Uterus (tissue), 4 donors: ENCODE measurements around the gene HSPB7. TPM values are rescaled to one million over a fixed set of nuclear protein-coding genes. Genes with fewer than 3 reads are reported as not detected.
A peak's percentile ranks its signal among the peaks of the same experiment; 100 is the strongest.
"Not testable (repeated sequence)": the region's sequence is repeated elsewhere in the genome, so short reads cannot be mapped to it uniquely, and the experiment has no call there.

ENCODE experiments used
- DNase-seq, 2 donors: peaks; one replicate each; pipeline ENCODE4 v3.0.0-alpha.2; 2019 to 2020
- H3K27ac ChIP-seq, 2 donors: fragments of 200-600 bp; sonication (generic); 1 replicate in 1 of 2; 2 replicates in 1 of 2; pipeline ENCODE4 v1.5.1; 2016 to 2018
- H3K27me3 ChIP-seq, 2 donors: fragments of 200-600 bp; sonication (generic); one replicate each; pipeline ENCODE4 v1.5.1; 2018 to 2019; ENCODE audit warnings: control low read depth in 1 of 2
- H3K36me3 ChIP-seq, 2 donors: fragments of 200-600 bp; sonication (generic); one replicate each; pipeline ENCODE4 v1.5.1; 2019; ENCODE audit warnings: control low read depth in 1 of 2
- H3K4me1 ChIP-seq, 2 donors: fragments of 200-600 bp; sonication (generic); one replicate each; pipeline ENCODE4 v1.5.1; 2018 to 2019; ENCODE audit warnings: control low read depth in 1 of 2
- H3K4me3 ChIP-seq, 2 donors: fragments of 200-600 bp; sonication (generic); 1 replicate in 1 of 2; 2 replicates in 1 of 2; pipeline ENCODE4 v1.5.1; 2018 to 2019; ENCODE audit warnings: mild to moderate bottlenecking in 1 of 2
- H3K9me3 ChIP-seq, 2 donors: fragments of 200-600 bp; sonication (generic); one replicate each; pipeline ENCODE4 v1.5.1; 2019; ENCODE audit warnings: control low read depth in 1 of 2
- POLR2A ChIP-seq, 2 donors: fragments of 450-650 bp; IDR thresholded peaks; one replicate each; pipeline ENCODE4 v1.6.1; 2016; ENCODE audit warnings: antibody characterized with exemption in 2 of 2, mild to moderate bottlenecking in 1 of 2, moderate library complexity in 1 of 2
- intact Hi-C: fragments of 100-400 bp; cut with DNase I; formaldehyde crosslinking; loops from one replicate; pipeline ENCODE4 v1.15.1; 2023; ENCODE audit warnings: low total_unique reads
- total RNA-seq, 4 donors: library from RNA; depleted of rRNA in 3 of 4; stranded (reverse); fragments of >200 nt in 3 of 4; gene quantifications; one replicate each; pipeline versions ENCODE4 v1.1.0 to v1.2.4, GENCODE V29; 2014 to 2023
- TF ChIP-seq, protein P1 (sequence below), 4 experiments: fragments of 200-600 bp in 2 of 4; fragments of 450-650 bp in 2 of 4; sonication (generic) in 2 of 4; IDR thresholded peaks; one replicate each; pipeline ENCODE4 v1.5.1; 2016 to 2019; ENCODE audit warnings: antibody characterized with exemption in 4 of 4, mild to moderate bottlenecking in 2 of 4, moderate library complexity in 1 of 4
- donor health status: DM: yes; HTN: yes; CAD: no.

HSPB7 gene
- total RNA-seq, 4 donors from 2014 or later: 8.7 to 283 (median 22.6) TPM

DNA sequence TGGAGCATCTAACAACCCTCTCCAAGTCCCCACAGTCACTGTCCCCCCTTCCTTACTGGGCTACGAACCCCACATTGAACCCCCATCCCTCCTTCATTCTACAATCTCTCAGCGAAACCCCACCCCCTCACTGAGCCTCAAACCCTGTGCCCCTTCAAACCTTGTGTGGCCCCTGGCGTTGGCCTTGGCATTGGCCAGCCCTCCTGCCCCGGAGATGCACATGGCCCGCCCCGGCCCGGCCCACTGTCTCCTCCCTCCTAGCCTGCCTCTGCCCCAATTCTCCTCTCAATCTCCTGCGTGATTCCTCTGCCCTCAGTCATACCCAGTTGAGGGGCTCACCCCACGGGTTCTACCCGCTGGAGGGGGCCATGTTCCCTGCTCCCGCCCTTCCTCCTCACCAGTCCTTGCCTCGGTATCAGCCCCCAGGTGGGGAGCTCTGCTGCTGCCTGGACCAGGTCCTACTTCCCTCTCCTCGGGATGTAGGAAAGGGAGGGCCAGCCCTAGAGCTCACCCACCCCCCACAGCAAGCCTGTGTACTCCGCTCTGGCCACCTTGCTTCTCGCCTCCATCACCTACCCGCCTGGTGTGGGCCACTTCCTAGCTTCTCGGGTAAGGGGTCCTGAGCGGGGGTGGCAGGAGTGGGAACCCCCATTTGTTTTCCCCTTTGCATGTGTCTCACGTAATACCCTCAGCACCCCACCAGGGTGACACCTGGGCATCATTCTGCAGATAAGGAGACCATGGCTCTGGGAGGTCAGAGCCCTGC is 10.6 kb upstream of the HSPB7 start:
- Histone ChIP-seq H3K9me3 (no peaks in the 10 kb centered on the region), H3K27me3 (no peaks in the 10 kb centered on the region), H3K4me3 (no peak overlapping the region), H3K4me1 (peaks cover 5 to 6% of the 10 kb centered on the region in 2 donors), H3K27ac (no peak overlapping the region), H3K36me3 (no peaks in the 10 kb centered on the region)
- TF ChIP-seq POLR2A (IDR thresholded peaks at IDR 0.05): no peak
- TF ChIP-seq, protein P1, sequence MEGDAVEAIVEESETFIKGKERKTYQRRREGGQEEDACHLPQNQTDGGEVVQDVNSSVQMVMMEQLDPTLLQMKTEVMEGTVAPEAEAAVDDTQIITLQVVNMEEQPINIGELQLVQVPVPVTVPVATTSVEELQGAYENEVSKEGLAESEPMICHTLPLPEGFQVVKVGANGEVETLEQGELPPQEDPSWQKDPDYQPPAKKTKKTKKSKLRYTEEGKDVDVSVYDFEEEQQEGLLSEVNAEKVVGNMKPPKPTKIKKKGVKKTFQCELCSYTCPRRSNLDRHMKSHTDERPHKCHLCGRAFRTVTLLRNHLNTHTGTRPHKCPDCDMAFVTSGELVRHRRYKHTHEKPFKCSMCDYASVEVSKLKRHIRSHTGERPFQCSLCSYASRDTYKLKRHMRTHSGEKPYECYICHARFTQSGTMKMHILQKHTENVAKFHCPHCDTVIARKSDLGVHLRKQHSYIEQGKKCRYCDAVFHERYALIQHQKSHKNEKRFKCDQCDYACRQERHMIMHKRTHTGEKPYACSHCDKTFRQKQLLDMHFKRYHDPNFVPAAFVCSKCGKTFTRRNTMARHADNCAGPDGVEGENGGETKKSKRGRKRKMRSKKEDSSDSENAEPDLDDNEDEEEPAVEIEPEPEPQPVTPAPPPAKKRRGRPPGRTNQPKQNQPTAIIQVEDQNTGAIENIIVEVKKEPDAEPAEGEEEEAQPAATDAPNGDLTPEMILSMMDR (IDR thresholded peaks at IDR 0.05): no peak
- intact Hi-C loops: no loop called here
- no peak for DNase-seq

DNA sequence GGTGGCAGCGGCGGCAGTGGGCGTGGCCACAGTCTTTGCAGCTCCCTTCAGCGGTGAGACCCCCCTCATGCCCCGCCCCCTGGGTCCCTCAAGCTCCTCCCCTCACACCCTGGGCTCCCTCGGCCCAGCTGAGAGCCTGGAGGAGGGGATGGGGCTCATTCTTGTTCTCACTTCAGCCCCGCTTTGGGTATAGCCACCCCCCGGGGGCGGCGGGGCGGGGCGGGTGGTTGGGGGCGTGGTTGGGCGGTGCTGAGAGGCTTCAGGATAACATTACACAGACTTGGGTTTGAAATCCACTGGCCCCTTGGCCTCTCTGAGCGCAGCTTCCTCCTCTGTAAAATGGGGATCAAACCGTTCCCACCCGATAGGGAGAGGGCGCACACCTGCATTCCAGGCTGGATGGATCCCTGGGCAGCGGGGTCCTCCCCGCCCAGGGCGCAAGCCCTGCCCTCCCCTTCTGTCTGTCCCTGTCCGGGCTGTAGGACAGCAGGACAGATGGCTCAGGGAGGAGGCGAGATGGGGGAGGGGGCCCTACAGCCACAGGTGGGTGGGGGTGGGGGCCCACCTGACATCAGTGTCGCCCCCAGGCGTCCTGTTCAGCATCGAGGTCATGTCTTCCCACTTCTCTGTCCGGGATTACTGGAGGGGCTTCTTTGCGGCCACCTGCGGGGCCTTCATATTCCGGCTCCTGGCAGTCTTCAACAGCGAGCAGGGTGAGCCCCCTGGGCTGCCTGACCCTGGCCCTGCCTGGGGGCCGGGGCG is 9.1 kb upstream of the HSPB7 start:
- H3K27ac ChIP-seq: peak overlapping the region; percentile 48 to 75
- H3K4me1 ChIP-seq: peaks cover 5 to 6% of the 10 kb centered on the region in 2 donors
- H3K9me3 ChIP-seq: no peaks in the 10 kb centered on the region
- H3K27me3 ChIP-seq: no peaks in the 10 kb centered on the region
- no peaks in the 10 kb centered on the region for H3K36me3 ChIP-seq
- peak; percentile 63 to 71 for DNase-seq
- peak overlapping the region in 1 of 2 donors; percentile 3 for H3K4me3 ChIP-seq
- intact Hi-C loops: no loop called here
- TF ChIP-seq, protein P1 (IDR thresholded peaks at IDR 0.05): no peak
- no peak for TF ChIP-seq POLR2A (IDR thresholded peaks at IDR 0.05)

DNA sequence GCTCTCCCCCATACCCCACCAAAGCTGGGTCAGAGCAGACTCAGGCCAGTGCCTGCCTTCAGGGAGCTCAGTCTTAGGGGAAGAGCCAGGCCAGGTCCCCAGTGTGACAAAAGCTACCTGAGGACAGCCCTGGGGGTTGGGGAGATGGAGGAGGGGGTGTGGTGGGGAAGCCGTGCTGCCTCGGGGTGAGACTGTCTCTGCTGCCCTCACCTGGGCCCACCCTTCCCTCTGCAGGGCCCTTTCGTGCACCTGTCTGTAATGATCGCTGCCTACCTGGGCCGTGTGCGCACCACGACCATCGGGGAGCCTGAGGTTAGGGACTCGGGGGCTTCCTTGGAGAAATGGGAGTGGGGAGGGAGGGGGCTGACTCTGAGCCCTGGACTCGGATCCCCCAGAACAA is 8.5 kb upstream of the HSPB7 start:
- H3K4me3 ChIP-seq, DNase-seq: not testable (repeated sequence)

DNA sequence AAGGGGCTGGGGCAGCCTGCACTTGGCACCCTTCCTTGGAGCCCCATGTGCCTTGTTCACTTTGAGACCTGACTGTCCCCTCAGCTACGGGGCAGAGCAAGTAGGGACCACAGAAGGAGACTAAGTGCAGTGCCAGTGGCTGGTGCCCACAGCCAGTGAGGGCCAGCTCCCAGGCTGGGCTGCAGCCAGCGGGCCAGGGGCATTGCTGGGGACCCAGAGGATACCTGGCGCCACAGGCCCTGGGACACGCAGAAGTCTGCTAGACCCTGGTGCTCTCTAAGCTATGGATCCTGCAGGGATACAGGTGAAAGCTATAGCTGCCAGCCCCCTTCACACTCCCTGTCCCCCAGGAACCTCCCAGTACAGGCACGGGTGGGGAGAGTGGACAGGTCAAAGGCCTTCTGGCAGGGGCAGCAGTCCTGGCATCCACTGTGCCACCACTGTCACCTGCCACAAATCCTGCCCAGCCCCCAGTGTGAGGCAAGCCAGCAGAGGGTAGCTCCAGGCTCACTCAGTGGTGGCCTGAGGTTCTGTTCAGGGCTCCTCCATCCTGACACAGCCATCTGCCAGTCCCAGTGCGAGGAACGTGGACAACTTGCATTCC is 5.3 kb upstream of the HSPB7 start:
- H3K4me3 ChIP-seq: no peak overlapping the region
- intact Hi-C loops: loop anchor here (5.0 kb wide), 1 partner anchor 49 kb away; the partner anchor contains the start of gene FAM131C
- H3K9me3 ChIP-seq: no peaks in the 10 kb centered on the region
- no peak for DNase-seq
- no peaks in the 10 kb centered on the region for H3K27me3 ChIP-seq
- H3K27ac ChIP-seq: peak overlapping the region in 1 of 2 donors; percentile 97
- TF ChIP-seq POLR2A (IDR thresholded peaks at IDR 0.05): no peak
- TF ChIP-seq, protein P1 (IDR thresholded peaks at IDR 0.05): no peak
- H3K4me1 ChIP-seq: peaks cover 14 to 15% of the 10 kb centered on the region in 2 donors
- no peaks in the 10 kb centered on the region for H3K36me3 ChIP-seq

More for the DNA sequence above, 8.5 kb upstream of the HSPB7 start:
- H3K27me3 ChIP-seq, H3K9me3 ChIP-seq, H3K36me3 ChIP-seq, H3K4me1 ChIP-seq, intact Hi-C loops: not testable (repeated sequence)
- peak overlapping the region in 1 of 2 donors; percentile 75 for H3K27ac ChIP-seq

DNA sequence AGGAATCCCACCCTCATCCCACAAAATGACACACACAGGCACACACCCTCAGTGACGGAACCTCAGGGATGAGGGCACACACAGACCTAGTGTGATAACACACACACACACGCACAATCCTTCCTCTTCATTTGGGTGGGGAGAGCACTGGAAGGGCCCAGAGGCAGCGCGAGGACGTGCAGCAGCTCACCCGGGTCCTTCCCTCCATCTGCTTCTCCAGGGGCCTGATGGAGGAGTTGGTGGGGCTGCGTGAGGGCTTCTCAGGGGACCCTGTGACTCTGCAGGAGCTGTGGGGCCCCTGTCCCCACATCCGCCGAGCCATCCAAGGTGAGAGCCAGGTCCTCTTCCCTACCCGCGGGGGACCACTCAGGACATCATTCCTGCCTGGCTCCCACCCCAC is 4.5 kb upstream of the HSPB7 start:
- no peak for DNase-seq
- peaks cover 13 to 16% of the 10 kb centered on the region in 2 donors for H3K4me1 ChIP-seq
- TF ChIP-seq POLR2A (IDR thresholded peaks at IDR 0.05): no peak
- TF ChIP-seq, protein P1 (IDR thresholded peaks at IDR 0.05): no peak
- no peaks in the 10 kb centered on the region for H3K9me3 ChIP-seq
- H3K4me3 ChIP-seq: no peak overlapping the region
- H3K27ac ChIP-seq: peak overlapping the region in 1 of 2 donors; percentile 97
- intact Hi-C loops: loop anchor here (5.0 kb wide), 1 partner anchor 50 kb away; the partner anchor contains the start of gene FAM131C
- H3K36me3 ChIP-seq: no peaks in the 10 kb centered on the region
- no peaks in the 10 kb centered on the region for H3K27me3 ChIP-seq
